NB4 (cell line): ENCODE measurements around the gene FSTL5.

Source experiments
- DNase-seq: peaks from one replicate; pipeline ENCODE4 v3.0.0; 2010; ENCODE audit warnings: low read depth
- H3K4me3 ChIP-seq: one replicate; pipeline ENCODE4 v1.5.1; 2011; ENCODE audit warnings: mild to moderate bottlenecking, low read depth, low read length, moderate library complexity
- MYC ChIP-seq: IDR thresholded peaks from 2 replicates; pipeline ENCODE4 v1.6.1; 2011; ENCODE audit warnings: low read depth, low read length
- POLR2A ChIP-seq: IDR thresholded peaks from 2 replicates; pipeline ENCODE4 v1.6.1; 2011; ENCODE audit warnings: mild to moderate bottlenecking; ENCODE audit not compliant: insufficient read length; ENCODE audit errors: extremely low read depth
- TF ChIP-seq, protein P1 (sequence below): IDR thresholded peaks from one replicate; pipeline ENCODE4 v1.5.1; 2012; ENCODE audit warnings: low read depth, low read length
- TF ChIP-seq, protein P2 (sequence below): IDR thresholded peaks from 2 replicates; pipeline ENCODE4 v1.6.1; 2011; ENCODE audit warnings: low read depth, low read length

Gene FSTL5

DNA sequence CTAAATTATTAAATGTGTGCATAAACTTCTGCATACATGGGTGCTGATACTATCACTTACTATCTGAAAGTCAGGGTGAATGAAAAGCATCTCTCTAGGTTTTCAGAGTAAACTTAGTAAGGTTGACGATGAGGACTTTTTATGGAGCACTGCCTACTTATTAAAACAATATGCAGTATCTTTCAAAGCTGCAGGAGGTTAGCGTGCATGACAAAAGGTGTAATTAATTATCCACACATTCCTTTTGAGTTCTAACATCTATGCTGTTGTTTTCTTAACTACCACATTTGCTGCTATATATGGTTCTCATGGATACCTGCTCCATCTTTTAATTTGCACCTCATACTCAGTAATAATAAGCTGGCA is 256.2 kb downstream of the FSTL5 start:
- no peak for DNase-seq
- TF ChIP-seq, protein P1, sequence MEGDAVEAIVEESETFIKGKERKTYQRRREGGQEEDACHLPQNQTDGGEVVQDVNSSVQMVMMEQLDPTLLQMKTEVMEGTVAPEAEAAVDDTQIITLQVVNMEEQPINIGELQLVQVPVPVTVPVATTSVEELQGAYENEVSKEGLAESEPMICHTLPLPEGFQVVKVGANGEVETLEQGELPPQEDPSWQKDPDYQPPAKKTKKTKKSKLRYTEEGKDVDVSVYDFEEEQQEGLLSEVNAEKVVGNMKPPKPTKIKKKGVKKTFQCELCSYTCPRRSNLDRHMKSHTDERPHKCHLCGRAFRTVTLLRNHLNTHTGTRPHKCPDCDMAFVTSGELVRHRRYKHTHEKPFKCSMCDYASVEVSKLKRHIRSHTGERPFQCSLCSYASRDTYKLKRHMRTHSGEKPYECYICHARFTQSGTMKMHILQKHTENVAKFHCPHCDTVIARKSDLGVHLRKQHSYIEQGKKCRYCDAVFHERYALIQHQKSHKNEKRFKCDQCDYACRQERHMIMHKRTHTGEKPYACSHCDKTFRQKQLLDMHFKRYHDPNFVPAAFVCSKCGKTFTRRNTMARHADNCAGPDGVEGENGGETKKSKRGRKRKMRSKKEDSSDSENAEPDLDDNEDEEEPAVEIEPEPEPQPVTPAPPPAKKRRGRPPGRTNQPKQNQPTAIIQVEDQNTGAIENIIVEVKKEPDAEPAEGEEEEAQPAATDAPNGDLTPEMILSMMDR, result no peak
- TF ChIP-seq MYC (no peak), POLR2A (no peak)
- TF ChIP-seq, protein P2, sequence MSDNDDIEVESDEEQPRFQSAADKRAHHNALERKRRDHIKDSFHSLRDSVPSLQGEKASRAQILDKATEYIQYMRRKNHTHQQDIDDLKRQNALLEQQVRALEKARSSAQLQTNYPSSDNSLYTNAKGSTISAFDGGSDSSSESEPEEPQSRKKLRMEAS, result no peak
- no peak overlapping the region for H3K4me3 ChIP-seq

DNA sequence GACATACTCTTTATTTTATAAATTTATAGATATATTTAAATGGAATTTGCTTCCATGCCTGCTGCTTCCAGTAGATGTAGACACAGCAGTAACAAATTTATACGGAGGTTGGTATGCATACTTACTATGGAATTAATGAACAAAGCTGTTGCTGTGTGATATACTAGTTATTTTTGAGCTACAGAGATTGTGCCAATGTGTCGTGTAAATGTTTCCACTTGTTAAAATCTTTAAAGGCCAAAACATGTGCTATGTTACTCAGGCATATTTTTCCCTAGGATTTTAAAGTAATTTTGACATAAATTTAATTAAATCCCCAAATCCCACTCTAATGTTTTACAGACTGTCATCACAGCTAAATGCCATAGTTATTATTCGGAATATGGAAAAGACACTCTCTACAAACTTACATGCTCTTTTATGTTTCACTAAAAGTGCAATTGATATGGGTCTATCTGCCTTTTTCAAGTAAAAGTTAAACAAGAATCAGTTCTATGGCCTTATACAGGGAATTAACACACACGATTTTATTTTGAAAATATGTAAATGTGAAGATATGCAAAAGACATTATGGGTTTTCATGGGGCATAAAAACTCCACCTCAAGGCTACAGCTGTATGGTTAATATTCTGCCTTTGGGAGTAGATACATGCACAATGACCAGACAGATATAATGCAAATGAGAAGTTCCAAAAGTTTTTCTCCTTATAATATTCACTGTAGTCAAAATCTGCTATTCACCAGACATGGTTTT is 256.8 kb downstream of the FSTL5 start:
- DNase-seq, result no peak
- TF ChIP-seq, protein P2, result no peak
- TF ChIP-seq POLR2A (no peak), MYC (no peak)
- TF ChIP-seq, protein P1, result no peak
- H3K4me3 ChIP-seq, result no peak overlapping the region

DNA sequence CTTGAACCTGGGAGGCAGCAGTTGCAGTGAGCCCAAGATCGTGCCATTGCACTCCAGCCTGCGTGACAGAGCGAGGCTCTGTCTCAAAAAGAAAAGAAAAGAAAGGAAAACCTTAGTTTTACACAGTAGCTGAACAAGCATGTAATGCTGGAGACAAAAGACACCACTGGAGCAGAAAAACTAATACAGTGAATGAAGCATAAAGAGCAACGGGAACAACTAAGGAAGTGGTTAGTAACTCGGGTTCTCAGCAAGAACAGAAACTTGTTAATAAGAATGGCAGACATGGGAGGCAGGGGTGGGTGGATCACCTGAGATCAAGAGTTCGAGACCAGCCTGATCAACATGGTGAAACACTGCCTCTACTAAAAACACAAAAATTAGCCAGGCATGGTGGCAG is 263.7 kb downstream of the FSTL5 start:
- TF ChIP-seq, protein P1, result no peak
- TF ChIP-seq, protein P2, result no peak
- no peak for TF ChIP-seq POLR2A
- TF ChIP-seq MYC, result no peak
- H3K4me3 ChIP-seq, result no peak overlapping the region
- DNase-seq, result no peak

DNA sequence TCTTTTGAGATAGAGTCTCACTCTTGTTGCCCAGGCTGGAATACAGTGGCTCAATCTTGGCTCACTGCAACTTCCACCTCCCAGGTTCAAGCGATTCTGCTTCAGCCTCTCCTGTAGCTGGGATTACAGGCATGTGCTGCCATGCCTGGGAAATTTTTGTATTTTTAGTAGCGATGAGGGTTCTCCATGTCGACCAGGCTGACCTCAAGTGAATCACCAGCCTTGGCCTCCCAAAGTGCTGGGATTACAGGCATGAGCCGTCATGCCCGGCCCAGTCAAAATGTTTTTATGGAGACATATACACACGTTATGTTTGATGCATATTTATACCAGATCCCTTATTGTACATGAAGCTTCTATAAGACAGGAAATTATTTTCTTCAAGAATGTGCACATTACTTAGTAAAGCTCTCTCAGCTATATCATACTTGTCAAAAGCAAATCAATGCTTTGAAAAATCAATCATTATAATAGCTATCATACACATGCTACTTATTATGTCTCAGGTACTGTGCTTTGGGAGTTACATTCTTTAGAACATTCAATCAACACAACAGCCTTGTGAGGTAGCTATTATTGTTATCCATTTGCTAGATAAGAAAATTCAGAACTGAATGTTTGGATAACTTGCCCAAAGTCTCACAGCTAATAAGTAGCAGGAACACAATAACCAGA is 269.2 kb downstream of the FSTL5 start:
- no peak overlapping the region for H3K4me3 ChIP-seq
- TF ChIP-seq POLR2A, result no peak
- TF ChIP-seq, protein P1, result no peak
- TF ChIP-seq, protein P2, result no peak
- TF ChIP-seq MYC, result no peak
- DNase-seq, result no peak

DNA sequence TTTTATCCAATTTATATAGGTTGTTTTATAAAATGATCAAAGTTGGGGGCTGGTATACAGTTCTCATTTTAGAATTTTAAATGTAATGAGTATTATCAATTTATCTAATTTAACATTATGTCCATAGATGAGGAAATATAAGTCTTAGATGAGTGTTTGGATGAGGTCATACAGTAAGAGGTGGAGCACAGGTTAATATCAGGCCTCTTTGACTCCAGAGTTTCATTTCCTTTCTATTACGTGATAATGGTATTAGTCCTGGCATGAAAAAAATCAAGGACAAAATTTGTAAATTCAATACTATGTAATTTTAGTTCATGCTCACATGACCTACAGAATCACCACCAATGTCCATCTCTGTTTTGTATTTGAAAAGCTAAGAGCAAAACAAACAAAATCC is 269.8 kb downstream of the FSTL5 start:
- no peak for TF ChIP-seq POLR2A
- TF ChIP-seq MYC, result no peak
- TF ChIP-seq, protein P2, result no peak
- TF ChIP-seq, protein P1, result no peak
- DNase-seq, result no peak
- H3K4me3 ChIP-seq, result no peak overlapping the region
